H9 (cell line): ENCODE results near the gene ZNF84. TPM values are rescaled to one million over a fixed set of nuclear protein-coding genes. Genes with fewer than 3 reads are reported as not detected.

ENCODE experiments used
- DNase-seq: peaks from one replicate; pipeline ENCODE4 v3.0.0-alpha.2; 2017
- H2AFZ ChIP-seq: one replicate; pipeline ENCODE4 v1.6.1; 2013; ENCODE audit warnings: mild to moderate bottlenecking, low read length, control low read depth, moderate library complexity
- H2AK5ac ChIP-seq: 2 replicates; pipeline ENCODE4 v1.6.1; 2013; ENCODE audit warnings: low read length, control low read depth, mixed read lengths; ENCODE audit not compliant: insufficient read length
- H2BK120ac ChIP-seq: one replicate; pipeline ENCODE4 v1.6.1; 2013; ENCODE audit warnings: low read depth, mild to moderate bottlenecking, low read length, control low read depth, inconsistent platforms; ENCODE audit not compliant: poor library complexity, severe bottlenecking
- H2BK12ac ChIP-seq: 2 replicates; pipeline ENCODE4 v1.6.1; 2013; ENCODE audit warnings: low read length, control low read depth, mixed read lengths, low read depth; ENCODE audit not compliant: insufficient read length
- H2BK15ac ChIP-seq: 2 replicates; pipeline ENCODE4 v1.6.1; 2013; ENCODE audit warnings: low read depth, low read length, control low read depth
- H2BK20ac ChIP-seq: one replicate; pipeline ENCODE4 v1.6.1; 2013; ENCODE audit warnings: low read depth, mild to moderate bottlenecking, low read length, control low read depth, inconsistent platforms; ENCODE audit not compliant: poor library complexity, severe bottlenecking
- H2BK5ac ChIP-seq: 2 replicates; pipeline ENCODE4 v1.6.1; 2013; ENCODE audit warnings: low read length, control low read depth, mixed read lengths; ENCODE audit not compliant: insufficient read length
- H3K14ac ChIP-seq: 2 replicates; pipeline ENCODE4 v1.6.1; 2013; ENCODE audit warnings: low read length, control low read depth; ENCODE audit not compliant: insufficient read depth
- H3K18ac ChIP-seq: 2 replicates; pipeline ENCODE4 v1.6.1; 2013; ENCODE audit warnings: low read depth, mild to moderate bottlenecking, mixed read lengths, low read length, control low read depth; ENCODE audit not compliant: insufficient read length
- H3K23ac ChIP-seq: 2 replicates; pipeline ENCODE4 v1.6.1; 2013; ENCODE audit warnings: low read length, control low read depth, mixed read lengths, low read depth; ENCODE audit not compliant: insufficient read length
- H3K23me2 ChIP-seq: 2 replicates; pipeline ENCODE4 v1.6.1; 2013; ENCODE audit warnings: low read depth, mild to moderate bottlenecking, mixed read lengths, low read length, control low read depth; ENCODE audit not compliant: insufficient read length, poor library complexity, severe bottlenecking
- H3K27ac ChIP-seq: 2 replicates; pipeline ENCODE4 v1.5.1; 2013; ENCODE audit warnings: low read length, control low read depth, mixed read lengths, low read depth; ENCODE audit not compliant: insufficient read length
- H3K27me3 ChIP-seq: 2 replicates; pipeline ENCODE4 v1.6.1; 2013; ENCODE audit warnings: low read length, control low read depth, inconsistent platforms; ENCODE audit not compliant: insufficient read depth
- H3K4ac ChIP-seq: 2 replicates; pipeline ENCODE4 v1.6.1; 2013; ENCODE audit warnings: low read depth, mild to moderate bottlenecking, control low read depth, inconsistent platforms, low read length, moderate library complexity
- H3K4me1 ChIP-seq: 2 replicates; pipeline ENCODE4 v1.6.1; 2013; ENCODE audit warnings: low read length, control low read depth, inconsistent platforms; ENCODE audit not compliant: insufficient read depth
- H3K4me2 ChIP-seq: 2 replicates; pipeline ENCODE4 v1.6.1; 2013; ENCODE audit warnings: low read length, control low read depth, mixed read lengths; ENCODE audit not compliant: insufficient read length, insufficient read depth
- H3K56ac ChIP-seq: 2 replicates; pipeline ENCODE4 v1.6.1; 2013; ENCODE audit warnings: low read depth, mild to moderate bottlenecking, mixed read lengths, low read length, control low read depth; ENCODE audit not compliant: insufficient read length
- H3K79me1 ChIP-seq: 2 replicates; pipeline ENCODE4 v1.6.1; 2013; ENCODE audit warnings: low read depth, mild to moderate bottlenecking, moderate library complexity, low read length, control low read depth, inconsistent platforms; ENCODE audit not compliant: insufficient read depth, poor library complexity, severe bottlenecking
- H3K79me2 ChIP-seq: 2 replicates; pipeline ENCODE4 v1.6.1; 2013; ENCODE audit warnings: low read length, control low read depth, inconsistent platforms; ENCODE audit not compliant: insufficient read depth
- H3K9ac ChIP-seq: 2 replicates; pipeline ENCODE4 v1.6.1; 2013; ENCODE audit warnings: low read length, control low read depth, mixed read lengths; ENCODE audit not compliant: insufficient read length; ENCODE audit errors: extremely low read depth
- H3K9me3 ChIP-seq: one replicate; pipeline ENCODE4 v1.6.1; 2013; ENCODE audit warnings: low read depth, low read length, inconsistent platforms; ENCODE audit not compliant: control insufficient read depth
- H3T11ph ChIP-seq: one replicate; pipeline ENCODE4 v1.6.1; 2013; ENCODE audit warnings: mild to moderate bottlenecking, low read length, control low read depth, inconsistent platforms
- H4K20me1 ChIP-seq: one replicate; pipeline ENCODE4 v1.6.1; 2013; ENCODE audit not compliant: control insufficient read depth, insufficient read length, insufficient read depth
- H4K5ac ChIP-seq: 2 replicates; pipeline ENCODE4 v1.6.1; 2013; ENCODE audit warnings: low read depth, mild to moderate bottlenecking, mixed read lengths, low read length, control low read depth; ENCODE audit not compliant: insufficient read length
- H4K8ac ChIP-seq: replicated peaks from 2 replicates; pipeline ENCODE4 v1.6.1; 2013; ENCODE audit warnings: low read length, control low read depth, mixed read lengths, low read depth; ENCODE audit not compliant: insufficient read length
- H4K91ac ChIP-seq: 2 replicates; pipeline ENCODE4 v1.6.1; 2013; ENCODE audit warnings: low read depth, mild to moderate bottlenecking, moderate library complexity, mixed read lengths, low read length, control low read depth; ENCODE audit not compliant: insufficient read length
- H3K27ac Mint-ChIP-seq, 3 experiments: 2 replicates in 2 of 3; 3 replicates in 1 of 3; pipeline ENCODE4 v1.8.0; 2020 to 2021; ENCODE audit warnings: mixed read lengths in 3 of 3, mild to moderate bottlenecking in 1 of 3, moderate library complexity in 1 of 3
- H3K27me3 Mint-ChIP-seq: 2 replicates; pipeline ENCODE4 v1.8.0; 2021; ENCODE audit warnings: low read depth, mild to moderate bottlenecking, moderate library complexity, mixed read lengths
- H3K36me3 Mint-ChIP-seq, 3 experiments: 2 replicates in 2 of 3; 3 replicates in 1 of 3; pipeline ENCODE4 v1.8.0; 2020 to 2021; ENCODE audit warnings: low read depth in 3 of 3, mixed read lengths in 3 of 3; ENCODE audit not compliant: insufficient read depth in 1 of 3
- H3K4me1 Mint-ChIP-seq, 2 experiments: 2 replicates each; pipeline ENCODE4 v1.8.0; 2020; ENCODE audit warnings: mixed read lengths in 2 of 2
- H3K4me3 Mint-ChIP-seq, 2 experiments: 2 replicates in 1 of 2; 3 replicates in 1 of 2; pipeline ENCODE4 v1.8.0; 2020 to 2021; ENCODE audit warnings: mild to moderate bottlenecking in 2 of 2, mixed read lengths in 2 of 2, moderate library complexity in 1 of 2
- H3K9me3 Mint-ChIP-seq, 2 experiments: 2 replicates in 1 of 2; 3 replicates in 1 of 2; pipeline ENCODE4 v1.8.0; 2020; ENCODE audit warnings: mild to moderate bottlenecking in 2 of 2, mixed read lengths in 2 of 2, moderate library complexity in 1 of 2
- CTCF ChIP-seq: fragments of 200-600 bp; sonication (generic); conservative IDR thresholded peaks from 3 replicates; pipeline ENCODE4 v1.8.0; 2021; ENCODE audit warnings: antibody characterized with exemption, mild to moderate bottlenecking
- WGBS: extraction: QIAGEN DNeasy Blood & Tissue Kit; methylation state at CpG from one replicate; pipeline ENCODE4 v1.1.7; 2013; ENCODE audit warnings: missing lambda C conversion rate, low lambda C conversion rate, mixed read lengths; ENCODE audit not compliant: insufficient read length; ENCODE audit errors: extremely low coverage; 5-methylcytosine and 5-hydroxymethylcytosine counted together
- total RNA-seq: library from RNA; stranded (reverse); gene quantifications from 2 replicates; pipeline ENCODE4 v1.2.1, GENCODE V29; 2021

Gene ZNF84
- total RNA-seq, 1 experiment from 2014 or later = 45.1 TPM

GRCh38 chr12:133026996-133027395 is 10.3 kb upstream of the ZNF84 start:
- Mint-ChIP-seq H3K4me3 (no peak overlapping the region), H3K27me3 (no peaks in the 10 kb centered on the region; the same call in 1 of the 2 replicates), H3K4me1 (no peaks in the 10 kb centered on the region), H3K27ac (no peak overlapping the region), H3K36me3 (peaks cover 0 to 5% (median 5%) of the 10 kb centered on the region in 3 experiments; a peak in 4 of 7 replicates), H3K9me3 (peaks cover 70 to 78% of the 10 kb centered on the region in 2 experiments)
- WGBS = no CpG with 5 or more reads among the region's 7 CpGs
- Histone ChIP-seq H3K9ac (no peak overlapping the region), H3K79me2 (no peaks in the 10 kb centered on the region), H3K27ac (no peak overlapping the region), H3K23me2 (no peaks in the 10 kb centered on the region), H3K4me1 (no peaks in the 10 kb centered on the region), H2AFZ (no peak overlapping the region), H3K4me2 (no peak overlapping the region), H4K8ac (no peak overlapping the region), H3K27me3 (no peaks in the 10 kb centered on the region), H3K56ac (no peak overlapping the region), H2BK12ac (no peak overlapping the region), H3K4ac (no peak overlapping the region), H3K79me1 (no peaks in the 10 kb centered on the region), H2BK120ac (no peak overlapping the region), H2BK15ac (no peak overlapping the region), H4K91ac (no peak overlapping the region), H3K14ac (no peak overlapping the region), H2BK5ac (no peak overlapping the region), H3T11ph (no peak overlapping the region), H3K18ac (no peak overlapping the region), H2AK5ac (no peak overlapping the region), H2BK20ac (no peak overlapping the region), H3K9me3 (peaks cover 55% of the 10 kb centered on the region), H3K23ac (no peak overlapping the region), H4K5ac (no peak overlapping the region), H4K20me1 (no peaks in the 10 kb centered on the region)
- no peak for DNase-seq
- no peak for TF ChIP-seq CTCF
